ENCODE results near the gene CHRM1.

- no peak for TF ChIP-seq POLR2A (IDR thresholded peaks at IDR 0.05; ENCODE audit: low read depth, low read length)
- TF ChIP-seq POLR2AphosphoS5 (IDR thresholded peaks at IDR 0.05; ENCODE audit: low read depth, low read length), result no peak
Observed at GRCh38 chr11:62934496-62934785, 13.3 kb upstream of the CHRM1 start.

Data from GM12892 (cell line).